Adrenal gland (tissue), 5 donors: Measurements from ENCODE around the gene MAN1A1.

Experiments used
- CTCF ChIP-seq, 6 experiments: fragments of 450-650 bp in 4 of 6; fragments of 200-600 bp in 2 of 6; sonication (generic) in 1 of 6; IDR thresholded peaks; 1 replicate in 5 of 6; 2 replicates in 1 of 6; pipeline versions ENCODE4 v1.5.1 to v1.8.0; 2016 to 2021; ENCODE audit warnings: antibody characterized with exemption in 6 of 6, mild to moderate bottlenecking in 2 of 6, moderate library complexity in 1 of 6
- POLR2A ChIP-seq, 2 donors: fragments of 450-650 bp; IDR thresholded peaks; one replicate each; pipeline ENCODE4 v1.6.1; 2017; ENCODE audit warnings: antibody characterized with exemption in 2 of 2, mild to moderate bottlenecking in 2 of 2, moderate library complexity in 1 of 2
- donor health status: DM: no; HTN: no; CAD: no.

DNA sequence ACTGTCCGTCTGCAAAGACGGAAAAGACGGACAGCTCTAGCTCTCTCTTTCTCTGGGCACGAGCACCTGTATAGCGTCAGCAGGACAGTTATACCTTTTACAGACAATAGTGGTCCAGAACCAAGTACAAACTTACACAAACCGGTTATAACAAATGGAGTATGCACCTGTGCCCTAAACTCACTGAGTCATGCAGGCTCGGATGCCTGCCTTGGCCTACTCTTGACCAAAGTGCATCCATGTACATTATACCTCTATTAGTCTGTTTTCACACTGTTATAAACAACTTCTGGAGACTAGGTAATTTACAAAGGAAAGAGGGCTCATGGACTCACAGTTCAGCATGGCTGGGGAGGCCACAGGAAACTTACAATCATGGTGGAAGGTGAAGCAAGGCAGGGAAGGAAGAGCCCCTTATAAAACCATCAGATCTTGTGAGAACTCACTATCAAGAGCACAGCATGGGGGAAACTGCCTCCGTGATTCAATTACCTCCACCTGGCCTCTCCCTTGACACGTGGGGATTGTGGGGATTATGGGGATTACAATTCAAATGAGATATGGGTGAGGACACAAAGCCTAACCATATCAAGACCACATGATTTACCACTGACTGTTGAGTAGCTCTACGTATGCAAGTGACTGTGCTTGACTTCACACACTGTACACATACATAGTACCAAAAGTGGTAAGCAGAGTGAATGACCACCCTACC lies 23.1 kb downstream of the MAN1A1 start:
- no peak for TF ChIP-seq POLR2A (IDR thresholded peaks at IDR 0.05)
- TF ChIP-seq CTCF (IDR thresholded peaks at IDR 0.05), result no peak
